ENCODE measurements around the gene ACP3.
"Not testable (repeated sequence)": the region's sequence is repeated elsewhere in the genome, so short reads cannot be mapped to it uniquely, and the experiment has no call there.

ACP3 gene

GRCh38 chr3:132293251-132293650, 24.0 kb upstream of the ACP3 start:
- DNase-seq (ENCODE audit: insufficient read length, low spot score) = no peak
- no peak for FAIRE-seq

GRCh38 chr3:132294906-132295305, 22.3 kb upstream of the ACP3 start:
- FAIRE-seq (no peak), DNase-seq (ENCODE audit: insufficient read length, low spot score) (no peak)
- TF ChIP-seq CTCF (IDR thresholded peaks at IDR 0.05; ENCODE audit: insufficient read depth, missing control alignments) = no peak

More at GRCh38 chr3:132293251-132293650, 24.0 kb upstream of the ACP3 start:
- TF ChIP-seq CTCF (IDR thresholded peaks at IDR 0.05; ENCODE audit: insufficient read depth, missing control alignments) = no peak

GRCh38 chr3:132303336-132304201, 13.6 kb upstream of the ACP3 start:
- not testable (repeated sequence) for FAIRE-seq; DNase-seq (ENCODE audit: insufficient read length, low spot score)

- not testable (repeated sequence) for DNase-seq (ENCODE audit: insufficient read length, low spot score); FAIRE-seq
Observed at GRCh38 chr3:132304351-132304750, 12.9 kb upstream of the ACP3 start.

- not testable (repeated sequence) for FAIRE-seq; DNase-seq (ENCODE audit: insufficient read length, low spot score)
Observed at GRCh38 chr3:132310057-132310456, 7.2 kb upstream of the ACP3 start.

GRCh38 chr3:132311316-132311715, 5.9 kb upstream of the ACP3 start:
- no peak for FAIRE-seq

GRCh38 chr3:132311841-132312240, 5.4 kb upstream of the ACP3 start:
- FAIRE-seq = no peak
- no peak for TF ChIP-seq CTCF (IDR thresholded peaks at IDR 0.05; ENCODE audit: insufficient read depth, missing control alignments)

More at GRCh38 chr3:132311316-132311715, 5.9 kb upstream of the ACP3 start:
- no peak for TF ChIP-seq CTCF (IDR thresholded peaks at IDR 0.05; ENCODE audit: insufficient read depth, missing control alignments)
- DNase-seq (ENCODE audit: insufficient read length, low spot score) = no peak

GRCh38 chr3:132315851-132316250, 1.4 kb upstream of the ACP3 start:
- TF ChIP-seq CTCF (IDR thresholded peaks at IDR 0.05; ENCODE audit: insufficient read depth, missing control alignments) = no peak
- FAIRE-seq = no peak
- DNase-seq (ENCODE audit: insufficient read length, low spot score) = no peak

More at GRCh38 chr3:132311841-132312240, 5.4 kb upstream of the ACP3 start:
- no peak for DNase-seq (ENCODE audit: insufficient read length, low spot score)

GRCh38 chr3:132318451-132318850, 1.2 kb downstream of the ACP3 start:
- FAIRE-seq (no peak), DNase-seq (ENCODE audit: insufficient read length, low spot score) (no peak)
- TF ChIP-seq CTCF (IDR thresholded peaks at IDR 0.05; ENCODE audit: insufficient read depth, missing control alignments) = no peak
